GM19193 (cell line): ENCODE results near the gene B4GALNT1.
A peak's percentile ranks its signal among the peaks of the same experiment; 100 is the strongest.

Experiments
- POLR2A ChIP-seq: IDR thresholded peaks from 4 replicates; pipeline ENCODE4 v1.6.1; 2011; ENCODE audit not compliant: insufficient read depth, insufficient read length; ENCODE audit errors: extremely low read depth

B4GALNT1 gene

GRCh38 chr12:57603815-57604453 is 29.1 kb downstream of the B4GALNT1 start:
- TF ChIP-seq POLR2A = no peak

DNA sequence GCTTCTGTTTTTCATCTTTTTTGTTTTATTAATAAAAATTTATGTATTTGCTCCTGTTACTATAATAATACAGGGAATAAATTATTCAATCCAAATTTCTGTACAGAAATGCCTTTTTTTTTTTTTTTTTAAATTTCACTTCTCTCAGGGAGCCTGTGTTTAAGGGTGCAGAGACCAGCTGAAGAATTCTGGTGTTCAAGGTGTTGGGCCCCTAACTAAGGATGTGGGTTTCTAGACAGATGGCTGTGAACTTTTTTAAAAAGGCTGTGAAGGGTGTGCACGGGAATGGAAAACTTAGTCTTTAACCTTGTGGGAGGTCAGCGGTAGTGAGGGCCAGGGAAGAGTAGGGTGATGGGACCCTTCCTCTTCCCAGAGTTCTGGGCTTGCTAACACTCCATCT is 29.7 kb downstream of the B4GALNT1 start:
- no peak for TF ChIP-seq POLR2A

GRCh38 chr12:57602544-57602943 is 30.5 kb downstream of the B4GALNT1 start:
- TF ChIP-seq POLR2A = no peak

GRCh38 chr12:57600395-57600794 is 32.6 kb downstream of the B4GALNT1 start:
- TF ChIP-seq POLR2A = no peak

DNA sequence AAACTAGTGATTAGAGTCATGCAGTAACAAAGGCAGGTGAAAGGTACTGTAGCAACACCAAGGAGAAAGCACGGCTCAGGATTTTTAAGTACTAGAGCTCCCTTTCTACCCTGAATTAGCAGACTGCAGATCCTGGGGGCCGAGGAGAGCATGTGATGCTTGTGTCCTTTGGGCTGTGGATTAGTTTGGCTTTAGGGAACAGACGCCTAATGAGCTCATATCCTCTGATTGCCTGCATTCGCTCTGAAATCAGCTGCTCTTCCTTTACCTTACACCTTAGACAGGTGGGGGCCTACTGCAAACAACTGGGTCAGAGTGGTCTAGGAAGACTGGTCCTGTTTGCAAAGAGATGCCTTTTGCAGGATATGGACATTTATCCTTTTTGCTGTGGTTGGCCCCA is 39.8 kb downstream of the B4GALNT1 start:
- no peak for TF ChIP-seq POLR2A

- TF ChIP-seq POLR2A = no peak
Observed at GRCh38 chr12:57592551-57593165, 40.3 kb downstream of the B4GALNT1 start.

GRCh38 chr12:57591782-57592325 is 41.1 kb downstream of the B4GALNT1 start:
- no peak for TF ChIP-seq POLR2A

DNA sequence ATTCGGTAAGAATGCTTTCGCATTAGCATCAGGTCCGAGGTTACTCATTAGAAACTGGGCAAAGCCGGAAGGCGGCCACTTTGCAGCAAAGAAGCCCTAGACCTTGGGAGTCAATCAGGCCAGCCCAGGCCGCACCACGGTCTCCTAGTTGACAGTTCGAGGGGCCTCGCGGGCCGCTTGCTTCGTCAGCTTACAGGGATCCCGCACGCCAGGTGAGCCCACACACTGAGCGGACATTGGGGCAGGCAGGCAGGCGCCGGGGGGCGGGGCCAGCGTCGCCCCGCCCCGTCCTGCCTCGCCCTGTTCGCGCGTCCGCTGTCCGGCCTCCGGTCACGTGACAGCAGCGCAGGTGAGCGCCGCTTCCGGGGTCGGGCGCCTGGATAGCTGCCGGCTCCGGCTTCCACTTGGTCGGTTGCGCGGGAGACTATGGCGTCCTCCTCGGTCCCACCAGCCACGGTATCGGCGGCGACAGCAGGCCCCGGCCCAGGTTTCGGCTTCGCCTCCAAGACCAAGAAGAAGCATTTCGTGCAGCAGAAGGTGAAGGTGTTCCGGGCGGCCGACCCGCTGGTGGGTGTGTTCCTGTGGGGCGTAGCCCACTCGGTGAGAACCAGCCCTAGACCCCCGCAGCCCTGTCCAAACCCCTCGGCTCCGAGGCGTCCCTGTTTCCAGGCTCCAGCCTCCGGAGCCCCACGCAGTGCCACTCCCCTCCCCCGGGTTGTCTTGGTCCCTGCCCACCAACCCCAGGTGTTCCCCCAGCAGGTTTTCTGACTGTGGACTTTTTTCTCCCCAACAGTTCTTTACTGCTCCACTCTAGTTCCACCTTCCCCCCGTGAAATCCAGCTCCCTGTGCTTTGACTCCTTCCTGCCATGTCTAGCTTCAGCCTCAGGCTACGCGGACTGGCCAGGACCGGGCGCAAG is 41.9 kb downstream of the B4GALNT1 start, which contains the start of gene PIP4K2C:
PIP4K2C (plus strand) TSS at position 329 of the 918 bp plus-strand sequence; CDS start at position 427, 98 bp downstream.
- TF ChIP-seq POLR2A = peak; percentile 97

DNA sequence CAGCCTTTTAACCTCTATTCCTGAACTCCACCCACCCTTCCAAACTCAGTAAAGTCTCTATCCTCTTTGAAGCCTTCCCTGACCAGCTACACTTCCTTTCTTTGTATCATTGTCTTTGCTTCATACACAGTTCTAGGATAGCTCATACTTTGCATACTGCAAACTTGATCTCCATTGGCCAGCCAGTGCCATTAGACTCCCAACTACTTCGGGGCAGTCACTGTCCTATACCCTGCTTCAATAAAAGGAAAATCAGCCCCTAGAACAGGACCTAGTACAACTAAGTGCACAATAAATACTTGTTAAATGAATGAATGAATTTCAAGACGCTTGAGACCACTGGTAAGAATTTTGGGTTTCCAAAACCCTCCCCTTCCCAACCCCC is 42.5 kb downstream of the B4GALNT1 start:
- no peak for TF ChIP-seq POLR2A

GRCh38 chr12:57586832-57587429 is 46.1 kb downstream of the B4GALNT1 start:
- no peak for TF ChIP-seq POLR2A

- TF ChIP-seq POLR2A = no peak
Observed at GRCh38 chr12:57586128-57586527, 46.9 kb downstream of the B4GALNT1 start.

DNA sequence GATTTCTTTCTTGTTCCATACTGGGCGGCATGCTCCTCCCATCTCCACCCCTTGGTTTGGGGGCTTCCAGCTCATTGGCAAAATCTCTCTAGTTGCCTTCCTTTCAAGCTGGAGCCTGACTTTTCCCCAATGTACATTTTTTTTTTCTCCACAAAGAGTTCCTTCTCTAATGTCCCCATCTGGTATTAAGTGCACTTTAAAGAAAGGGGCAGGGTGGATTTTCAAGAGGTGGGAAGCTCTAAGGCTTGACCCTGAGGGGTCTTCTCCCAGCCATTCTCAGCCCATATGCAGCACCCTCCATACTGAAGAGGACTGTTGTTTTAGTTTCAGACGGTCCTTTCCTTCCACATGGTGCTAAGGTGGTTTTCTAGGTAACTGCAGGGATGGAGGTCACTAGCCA is 47.8 kb downstream of the B4GALNT1 start:
- TF ChIP-seq POLR2A = no peak

DNA sequence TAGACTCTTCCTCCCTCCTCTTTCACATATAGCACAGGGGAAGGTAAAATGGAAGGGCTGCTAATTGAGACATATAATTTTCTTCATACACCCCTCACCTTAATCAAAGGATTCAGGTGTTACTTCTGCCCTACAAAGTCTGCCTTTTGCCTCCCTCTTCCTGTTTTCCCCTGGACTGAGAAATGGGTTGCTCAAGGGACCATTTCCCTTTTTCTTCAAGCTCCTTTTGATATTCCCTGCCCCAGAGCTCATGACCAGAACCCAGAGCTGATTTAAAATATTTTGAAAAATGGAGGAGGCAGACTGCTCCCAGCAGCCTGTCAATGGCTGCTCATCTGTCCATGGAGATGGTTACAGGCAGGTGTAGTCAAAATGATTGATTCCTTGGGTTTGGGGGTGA is 48.3 kb downstream of the B4GALNT1 start:
- TF ChIP-seq POLR2A = no peak

DNA sequence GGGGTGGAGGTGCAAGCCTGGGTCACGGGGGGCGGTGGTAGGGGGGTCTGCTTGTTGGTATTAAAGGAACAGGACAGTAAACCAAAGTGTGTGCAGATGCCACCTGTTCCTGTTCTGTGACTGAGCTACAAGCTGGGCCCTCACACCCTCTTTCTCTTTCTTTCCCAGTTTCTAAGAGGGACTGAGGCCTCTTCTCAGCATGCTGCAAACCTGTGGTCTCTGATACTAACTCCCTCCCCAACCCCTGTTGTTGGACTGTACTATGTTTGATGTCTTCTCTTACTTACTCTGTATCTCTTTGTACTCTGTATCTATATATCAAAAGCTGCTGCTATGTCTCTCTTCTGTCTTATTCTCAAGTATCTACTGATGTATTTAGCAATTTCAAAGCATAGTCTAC is 49.0 kb downstream of the B4GALNT1 start:
- no peak for TF ChIP-seq POLR2A

- no peak for TF ChIP-seq POLR2A
Observed at GRCh38 chr12:57583008-57583831, 49.8 kb downstream of the B4GALNT1 start.

- TF ChIP-seq POLR2A = no peak
Observed at GRCh38 chr12:57582440-57582839, 50.6 kb downstream of the B4GALNT1 start.
